H7 (cell line): ENCODE measurements around the gene GFOD1. TPM values are rescaled to one million over a fixed set of nuclear protein-coding genes. Genes with fewer than 3 reads are reported as not detected.
"Not testable (repeated sequence)": the region's sequence is repeated elsewhere in the genome, so short reads cannot be mapped to it uniquely, and the experiment has no call there.

Experiments
- DNase-seq: peaks from one replicate; pipeline ENCODE4 v3.0.0; 2012
- H3K27me3 ChIP-seq: 2 replicates; pipeline ENCODE4 v1.6.0; 2011; ENCODE audit warnings: mild to moderate bottlenecking, low read length; ENCODE audit not compliant: control insufficient read depth, insufficient read depth
- H3K36me3 ChIP-seq: replicated peaks from 2 replicates; pipeline ENCODE4 v1.5.1; 2011; ENCODE audit warnings: low read length; ENCODE audit not compliant: control insufficient read depth, insufficient read depth
- H3K4me3 ChIP-seq: 2 replicates; pipeline ENCODE4 v1.5.1; 2011; ENCODE audit warnings: low read depth, mild to moderate bottlenecking, control low read depth, low read length, moderate library complexity; ENCODE audit not compliant: insufficient read depth
- total RNA-seq: library from RNA; depleted of rRNA; stranded (reverse); fragments of >200 nt; shearing (Covaris generic); gene quantifications from 2 replicates; pipeline ENCODE4 v1.2.3, GENCODE V29; 2014

Gene GFOD1
- total RNA-seq, 1 experiment from 2014 or later = 4.4 TPM

DNA sequence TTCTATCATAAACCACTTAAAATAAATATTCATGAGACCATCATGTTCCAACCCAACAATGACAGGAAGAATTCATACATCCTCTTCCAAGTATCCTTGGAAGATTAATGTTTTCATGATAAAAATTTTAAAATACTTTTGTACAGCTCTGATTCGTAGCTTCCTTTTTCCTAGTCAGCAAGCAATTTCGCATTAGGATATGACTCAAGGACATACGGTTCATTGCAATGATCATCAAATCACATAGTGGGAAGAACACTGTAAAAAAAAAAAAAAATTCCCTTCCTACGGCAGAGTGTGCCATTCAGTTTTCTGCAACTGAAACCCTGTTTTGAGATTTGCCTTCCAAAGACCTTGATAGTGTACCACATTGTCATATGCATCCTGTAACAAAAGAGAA lies 35.3 kb upstream of the GFOD1 start:
- no peak overlapping the region for H3K4me3 ChIP-seq
- H3K27me3 ChIP-seq = no peaks in the 10 kb centered on the region
- no peaks in the 10 kb centered on the region for H3K36me3 ChIP-seq
- DNase-seq = no peak

DNA sequence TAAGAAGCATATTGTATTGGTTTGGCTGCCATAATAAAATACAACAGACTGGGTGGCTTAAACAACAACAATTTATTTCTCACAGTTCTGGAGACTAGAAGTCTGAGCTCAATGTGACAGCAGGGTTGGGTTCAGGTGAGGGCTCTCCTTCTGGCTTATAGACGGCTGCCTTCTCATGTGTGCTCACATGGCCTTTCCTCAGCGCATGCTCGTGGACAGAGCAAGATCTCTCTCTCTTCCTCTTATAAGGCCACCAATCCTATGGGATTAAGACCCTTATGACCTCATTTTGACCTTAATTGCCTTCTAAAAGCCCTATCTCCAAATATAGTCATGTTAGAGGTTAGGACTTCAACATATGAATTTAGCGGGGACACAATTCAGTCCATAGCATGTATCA lies 32.4 kb upstream of the GFOD1 start:
- no peak for DNase-seq
- no peaks in the 10 kb centered on the region for H3K36me3 ChIP-seq
- no peak overlapping the region for H3K4me3 ChIP-seq
- no peaks in the 10 kb centered on the region for H3K27me3 ChIP-seq

DNA sequence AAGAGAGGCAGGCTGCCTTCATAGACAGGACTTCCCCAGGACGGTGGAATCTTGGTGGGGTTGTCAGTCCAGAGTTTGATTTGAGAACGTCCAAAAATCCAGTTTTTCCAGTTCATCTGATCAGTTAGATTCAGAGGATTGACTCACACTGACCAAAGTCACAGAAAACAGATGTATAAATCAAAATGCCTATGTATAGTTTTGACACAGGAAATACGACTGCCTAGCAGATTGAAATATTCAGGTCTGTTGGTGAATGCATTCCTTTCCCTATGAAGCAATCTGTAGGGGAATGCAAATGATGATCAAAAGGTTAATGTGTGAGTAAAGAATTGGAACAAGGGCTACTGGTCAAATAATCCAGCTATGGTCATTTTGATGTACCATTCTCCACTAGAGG lies 29.7 kb upstream of the GFOD1 start:
- Histone ChIP-seq H3K27me3 (no peaks in the 10 kb centered on the region), H3K36me3 (no peaks in the 10 kb centered on the region), H3K4me3 (no peak overlapping the region)
- DNase-seq = no peak

DNA sequence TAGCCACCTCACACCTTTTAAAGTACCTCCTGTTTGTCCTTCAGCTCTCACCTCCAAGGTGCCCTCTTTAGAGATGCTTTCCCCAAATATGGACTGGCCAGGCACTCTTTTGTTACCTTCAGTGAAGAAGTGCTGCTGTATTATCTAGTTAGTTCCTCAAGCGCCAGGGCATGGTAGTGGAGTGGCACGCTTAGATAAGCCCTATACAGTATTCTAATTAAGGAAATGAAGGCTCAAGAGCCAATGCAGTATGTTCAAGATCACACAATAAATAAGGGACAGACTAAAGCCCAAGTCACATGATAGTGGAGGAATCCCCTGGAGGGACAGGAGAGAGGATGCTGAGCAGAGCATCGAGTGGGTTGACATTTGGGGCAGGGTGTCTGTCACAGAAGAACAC lies 28.5 kb upstream of the GFOD1 start:
- Histone ChIP-seq H3K27me3 (no peaks in the 10 kb centered on the region), H3K36me3 (no peaks in the 10 kb centered on the region), H3K4me3 (no peak overlapping the region)
- no peak for DNase-seq

DNA sequence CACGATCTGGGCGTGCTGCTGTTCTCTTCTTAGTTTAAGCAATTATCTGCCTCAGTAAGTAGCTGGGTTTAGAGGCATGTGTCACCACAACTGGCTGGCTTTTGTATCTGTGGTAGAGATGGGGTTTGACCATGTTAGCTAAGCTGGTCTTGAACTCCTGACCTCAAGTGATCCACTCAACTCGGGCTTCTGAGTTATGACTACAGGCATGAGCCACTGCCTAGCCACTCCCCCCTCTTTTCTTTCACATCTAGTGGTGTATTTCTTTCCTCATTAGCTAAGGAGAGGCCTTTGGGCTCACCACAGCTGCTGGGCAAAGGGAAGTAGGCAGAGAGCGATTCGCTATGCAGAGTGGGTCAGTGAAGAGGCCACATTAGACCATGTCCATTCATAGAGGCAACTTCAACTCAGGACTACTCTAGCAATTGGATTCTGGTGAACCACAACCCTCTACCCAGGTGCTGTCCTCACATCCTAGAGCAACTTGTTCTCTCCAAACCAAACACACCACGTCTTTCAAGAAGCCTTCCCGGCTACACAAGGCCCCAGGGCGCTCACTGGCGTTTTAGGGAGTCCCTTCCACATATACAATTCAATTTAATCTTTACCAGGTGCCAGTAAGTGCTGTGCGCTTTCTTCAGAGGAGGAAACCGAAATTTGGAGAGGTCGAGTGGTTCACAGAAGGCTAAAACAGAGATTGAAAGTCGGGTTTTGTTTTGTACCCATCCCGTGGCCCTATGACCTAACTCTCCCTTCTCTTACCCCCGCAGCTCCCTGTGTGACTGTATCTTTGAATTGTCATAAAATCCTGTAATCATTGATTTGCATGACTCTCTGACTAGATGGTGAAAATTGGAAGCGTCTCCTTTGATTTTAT lies 26.5 kb upstream of the GFOD1 start:
- H3K36me3 ChIP-seq = no peaks in the 10 kb centered on the region
- H3K27me3 ChIP-seq = no peaks in the 10 kb centered on the region
- DNase-seq = no peak
- no peak overlapping the region for H3K4me3 ChIP-seq

DNA sequence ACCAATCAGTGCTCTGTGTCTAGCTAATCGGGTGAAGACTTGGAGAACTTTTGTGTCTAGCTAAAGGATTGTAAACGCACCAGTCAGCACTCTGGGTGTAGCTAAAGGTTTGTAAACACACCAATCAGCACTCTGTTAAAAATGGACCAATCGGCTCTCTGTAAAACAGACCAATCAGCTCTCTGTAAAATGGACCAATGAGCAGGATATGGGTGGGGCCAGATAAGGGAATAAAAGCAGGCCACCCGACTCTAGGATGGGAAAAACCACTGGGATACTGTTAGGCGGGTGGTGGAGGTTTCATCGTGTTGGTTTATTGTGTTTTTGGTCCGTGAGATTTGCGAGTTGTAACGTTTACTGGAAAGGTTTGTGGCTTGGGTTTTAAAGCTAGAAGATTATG lies 25.5 kb upstream of the GFOD1 start:
- Histone ChIP-seq H3K36me3 (no peaks in the 10 kb centered on the region), H3K27me3 (no peaks in the 10 kb centered on the region), H3K4me3 (no peak overlapping the region)
- DNase-seq = no peak

DNA sequence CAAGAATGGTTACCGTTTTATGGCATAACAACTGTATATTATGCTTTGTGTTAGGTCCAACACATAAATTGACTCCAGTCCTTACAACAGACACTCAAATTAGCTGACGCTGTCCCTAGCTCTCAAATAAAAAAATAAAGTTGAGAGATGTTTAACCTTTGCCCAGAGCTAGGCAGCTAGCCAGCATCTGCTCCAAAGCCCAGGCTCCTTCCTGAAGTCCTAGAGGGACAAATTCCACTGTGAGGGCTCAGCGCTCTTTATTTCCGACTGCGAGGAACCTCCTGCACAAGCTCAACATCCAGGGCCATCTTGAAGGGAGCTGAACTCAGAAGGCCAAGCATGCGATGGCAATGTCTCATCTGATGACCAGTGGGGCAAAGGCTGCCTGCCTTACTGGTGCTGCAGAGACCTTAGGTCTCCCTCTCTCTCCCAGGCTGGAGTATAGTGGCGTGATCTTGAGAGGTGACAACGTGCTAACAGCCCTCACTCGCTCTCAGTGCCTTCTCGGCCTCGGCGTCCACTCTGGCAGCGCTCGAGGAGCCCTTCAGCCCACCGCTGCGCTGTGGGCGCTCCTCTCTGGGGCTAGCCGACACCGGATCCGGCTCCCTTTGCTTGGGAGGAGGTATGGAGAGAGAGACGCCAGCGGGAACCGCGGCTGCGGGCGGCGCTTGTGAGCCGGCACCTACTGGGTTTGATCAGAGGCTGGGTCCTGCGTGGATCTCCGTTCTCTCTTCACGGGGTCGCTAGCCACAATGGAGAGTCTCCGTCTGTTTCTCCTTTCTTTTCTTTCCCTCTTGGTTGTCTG lies 24.7 kb upstream of the GFOD1 start:
- H3K27me3 ChIP-seq = no peaks in the 10 kb centered on the region
- H3K36me3 ChIP-seq = no peaks in the 10 kb centered on the region
- DNase-seq = no peak
- H3K4me3 ChIP-seq = no peak overlapping the region

DNA sequence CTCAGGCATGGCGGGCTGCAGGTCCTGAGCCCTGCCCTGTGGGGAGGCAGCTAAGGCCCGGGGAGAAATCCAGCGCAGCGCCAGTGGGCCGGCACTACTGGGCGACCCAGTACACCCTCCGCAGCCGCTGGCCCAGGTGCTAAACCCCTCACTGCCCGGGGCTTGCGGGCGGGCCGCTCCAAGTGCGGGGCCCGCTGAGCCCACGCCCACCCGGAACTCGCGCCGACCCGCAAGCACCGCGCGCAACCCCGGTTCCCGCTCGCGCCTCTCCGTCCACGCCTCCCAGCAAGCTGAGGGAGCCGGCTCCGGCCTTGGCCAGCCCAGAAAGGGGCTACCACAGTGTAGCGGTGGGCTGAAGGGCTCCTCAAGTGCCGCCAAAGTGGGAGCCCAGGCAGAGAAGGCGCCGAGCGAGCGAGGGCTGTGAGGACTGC lies 23.8 kb upstream of the GFOD1 start:
- H3K4me3 ChIP-seq, H3K36me3 ChIP-seq, H3K27me3 ChIP-seq, DNase-seq: not testable (repeated sequence)

DNA sequence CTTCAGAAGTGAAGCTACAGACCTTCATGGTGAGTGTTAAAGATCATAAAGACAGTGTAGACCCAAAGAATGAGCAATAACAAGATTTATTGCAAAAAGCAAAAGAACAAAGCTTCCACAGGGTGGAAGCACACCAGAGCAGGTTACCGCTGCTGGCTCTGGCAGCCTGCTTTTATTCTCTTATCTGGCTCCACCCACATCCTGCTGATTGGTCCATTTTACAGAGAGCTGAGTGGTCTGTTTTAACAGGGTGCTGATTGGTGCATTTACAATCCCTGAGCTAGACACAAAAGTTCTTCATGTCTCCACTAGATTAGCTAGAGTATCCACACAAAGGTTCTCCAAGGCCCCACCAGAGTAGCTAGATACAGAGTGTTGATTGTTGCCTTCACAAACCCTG lies 23.0 kb upstream of the GFOD1 start:
- H3K4me3 ChIP-seq, H3K36me3 ChIP-seq, H3K27me3 ChIP-seq, DNase-seq: not testable (repeated sequence)

DNA sequence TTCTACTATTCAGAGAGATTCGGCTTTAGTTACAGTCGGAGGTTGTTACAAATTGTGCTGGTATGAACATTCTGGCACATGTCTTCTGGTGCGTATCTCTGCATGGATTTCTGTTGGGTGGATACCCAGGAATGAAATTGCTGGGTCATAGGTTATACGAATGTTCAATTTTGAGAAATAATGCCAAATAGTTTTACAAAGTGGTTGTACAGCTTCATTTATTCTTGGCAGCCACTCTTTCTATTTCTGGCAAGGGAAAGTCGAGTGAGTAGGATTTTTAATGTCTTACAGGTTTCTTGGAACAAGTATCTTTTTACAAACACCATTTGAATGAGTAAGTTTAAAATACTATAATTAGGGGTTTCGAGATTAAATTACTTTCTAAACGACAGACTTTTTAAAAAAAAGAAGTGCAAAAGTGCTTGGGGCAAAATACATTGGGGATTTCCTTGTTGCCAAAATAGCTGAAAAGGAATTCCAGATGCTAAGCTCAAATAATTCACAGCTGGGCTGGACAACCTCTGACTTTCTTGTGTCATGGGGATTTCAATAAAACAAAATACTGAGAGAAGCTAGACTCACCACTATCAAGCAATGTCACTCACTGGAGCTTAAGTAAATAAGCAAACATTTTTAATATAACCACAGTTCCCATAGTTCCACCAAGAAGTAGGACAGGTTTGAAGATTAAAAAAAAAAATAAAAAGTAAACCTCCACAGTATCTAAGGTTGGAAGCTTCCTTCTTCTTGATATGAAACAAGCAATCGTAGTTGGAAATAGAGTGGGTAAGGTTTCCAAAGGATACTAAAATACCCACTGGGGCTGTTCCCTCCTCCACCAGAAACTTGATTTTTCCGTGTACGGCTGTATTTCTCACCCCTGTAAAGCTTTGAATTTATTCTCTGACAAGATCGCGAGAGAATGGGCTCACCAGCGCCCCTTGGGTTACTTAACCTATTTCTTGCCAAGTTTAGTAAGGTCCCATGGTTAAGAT lies 21.6 kb upstream of the GFOD1 start:
- Histone ChIP-seq H3K36me3 (no peaks in the 10 kb centered on the region), H3K27me3 (no peaks in the 10 kb centered on the region), H3K4me3 (no peak overlapping the region)
- DNase-seq = peak; percentile 48

DNA sequence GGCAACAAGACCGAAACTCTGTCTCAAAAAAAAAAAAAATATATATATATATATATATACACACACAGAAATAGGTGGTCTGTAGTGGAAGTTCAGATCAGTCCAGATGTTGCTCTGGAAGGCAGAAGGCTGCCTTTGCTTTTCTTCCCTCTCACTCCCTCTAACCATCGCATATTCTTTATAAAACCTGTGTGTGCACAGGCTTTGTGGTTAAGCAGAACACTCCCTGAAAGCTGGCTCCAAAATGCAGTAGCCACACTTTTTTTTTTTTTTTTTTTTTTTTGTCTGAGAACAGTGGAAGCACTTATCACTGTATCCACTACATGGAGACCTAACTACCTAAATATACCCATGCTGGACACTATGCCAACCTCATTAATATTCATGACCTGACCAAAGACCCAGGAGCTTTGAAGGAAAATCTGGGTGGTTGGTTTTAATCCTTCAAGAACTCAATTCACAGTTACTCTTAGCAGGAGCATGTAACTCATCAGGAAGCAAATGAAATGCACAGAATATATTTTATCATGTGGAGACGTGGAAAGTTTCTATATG lies 20.0 kb upstream of the GFOD1 start:
- no peaks in the 10 kb centered on the region for H3K27me3 ChIP-seq
- DNase-seq = no peak
- no peak overlapping the region for H3K4me3 ChIP-seq
- H3K36me3 ChIP-seq = no peaks in the 10 kb centered on the region

DNA sequence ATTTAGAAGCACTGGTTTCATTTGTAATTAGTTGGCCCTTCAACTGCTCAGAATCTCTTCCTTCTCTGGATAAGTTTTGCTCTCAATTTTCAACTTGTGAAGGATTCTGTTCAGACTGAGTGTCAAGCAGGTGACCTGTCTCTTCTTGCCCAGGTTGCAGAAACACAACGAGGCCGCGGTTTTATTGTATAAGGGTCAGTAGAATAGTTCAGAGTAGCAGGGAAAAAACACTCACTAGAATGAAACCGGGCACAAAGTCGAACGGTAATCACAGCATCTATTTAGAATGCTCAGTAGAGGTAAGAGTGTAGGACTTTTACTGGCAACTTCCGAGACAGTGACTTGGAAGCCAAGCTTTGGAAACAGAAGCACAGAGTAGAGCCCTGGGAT lies 17.9 kb upstream of the GFOD1 start:
- Histone ChIP-seq H3K4me3 (no peak overlapping the region), H3K27me3 (no peaks in the 10 kb centered on the region), H3K36me3 (no peaks in the 10 kb centered on the region)
- no peak for DNase-seq

DNA sequence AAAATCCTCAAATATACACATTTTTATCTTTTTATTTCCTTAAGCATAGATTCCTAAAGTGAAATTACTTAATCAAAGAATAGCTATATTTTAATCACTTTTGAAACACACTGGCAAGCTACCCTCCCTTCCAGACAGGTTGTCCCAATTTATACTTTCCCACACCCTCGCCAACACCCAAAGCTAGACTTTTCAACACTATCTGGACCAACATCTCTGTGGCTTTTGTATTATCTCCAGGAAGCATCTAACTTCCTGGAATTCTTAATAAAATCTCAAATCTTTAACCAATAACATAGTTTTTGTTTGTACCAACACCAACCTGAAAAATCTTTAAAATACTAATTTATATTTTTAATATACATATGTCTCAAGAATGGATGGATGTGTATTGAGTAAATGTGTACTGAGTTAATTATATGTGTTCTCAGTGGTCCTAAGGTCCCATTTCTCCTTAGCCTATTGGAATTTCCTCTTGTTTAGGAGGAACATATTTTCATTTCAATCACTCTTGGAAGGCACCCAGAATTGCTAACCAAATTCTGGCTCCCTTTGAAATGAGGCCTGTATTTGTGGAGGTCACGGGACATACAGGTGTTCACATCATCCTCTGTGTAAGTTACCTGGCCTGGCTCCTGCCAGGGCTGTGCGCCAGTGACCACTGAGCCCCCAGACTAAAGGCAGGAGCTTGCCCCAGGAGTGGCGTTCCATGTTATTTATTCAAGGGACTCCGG lies 17.4 kb upstream of the GFOD1 start:
- Histone ChIP-seq H3K36me3 (no peaks in the 10 kb centered on the region), H3K27me3 (no peaks in the 10 kb centered on the region), H3K4me3 (no peak overlapping the region)
- DNase-seq = no peak
